Amygdala (tissue), 56 donors: Measurements from ENCODE around the gene NOP58.
A peak's percentile ranks its signal among the peaks of the same experiment; 100 is the strongest.
"Not testable (repeated sequence)": the region's sequence is repeated elsewhere in the genome, so short reads cannot be mapped to it uniquely, and the experiment has no call there.

Experiments used
- DNase-seq, 56 donors: peaks; one replicate each; lab custom pipeline; 2025; lab: John Stamatoyannopoulos, UW

The NOP58 gene

DNA sequence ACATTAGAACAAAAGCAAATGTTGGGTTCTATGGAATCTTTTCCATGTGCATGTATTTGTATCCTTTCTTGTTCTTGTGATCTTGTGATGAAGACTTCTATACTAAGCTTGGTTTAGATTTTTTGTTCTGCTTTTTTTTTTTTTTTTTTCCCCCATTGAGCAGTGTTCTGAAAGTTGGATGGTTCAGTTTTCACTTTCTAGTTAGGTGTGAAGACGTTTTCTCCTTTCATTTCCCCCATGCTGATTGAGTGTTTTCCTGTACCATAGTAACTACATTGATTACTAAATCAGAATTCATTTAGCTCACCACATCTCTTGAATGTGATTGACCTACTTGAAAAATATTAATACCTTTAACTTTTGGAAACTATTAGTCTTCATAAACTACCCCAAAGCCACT, 34.1 kb downstream of the NOP58 start:
- no peak for DNase-seq

DNA sequence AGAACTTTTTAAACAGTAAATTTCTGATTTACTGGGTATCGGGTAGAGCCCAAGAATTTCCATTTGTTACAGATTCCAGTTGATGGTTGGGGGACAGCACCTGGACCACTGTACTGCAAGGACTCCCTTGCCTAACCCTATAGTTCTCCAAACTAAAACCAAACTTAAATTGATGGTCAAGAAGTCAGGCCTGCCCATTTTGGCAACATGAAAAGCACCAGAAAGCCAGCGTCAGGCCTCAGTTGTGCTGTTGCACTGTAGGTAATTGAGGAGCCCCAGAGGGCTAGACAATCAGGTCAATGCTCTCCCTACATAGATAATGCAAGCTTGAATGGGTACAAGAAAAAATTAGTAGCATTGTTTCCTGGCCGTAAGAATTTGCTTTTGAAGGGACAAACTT, 40.5 kb downstream of the NOP58 start:
- no peak for DNase-seq

GRCh38 chr2:202307690-202308089, 42.1 kb downstream of the NOP58 start:
- no peak for DNase-seq

DNA sequence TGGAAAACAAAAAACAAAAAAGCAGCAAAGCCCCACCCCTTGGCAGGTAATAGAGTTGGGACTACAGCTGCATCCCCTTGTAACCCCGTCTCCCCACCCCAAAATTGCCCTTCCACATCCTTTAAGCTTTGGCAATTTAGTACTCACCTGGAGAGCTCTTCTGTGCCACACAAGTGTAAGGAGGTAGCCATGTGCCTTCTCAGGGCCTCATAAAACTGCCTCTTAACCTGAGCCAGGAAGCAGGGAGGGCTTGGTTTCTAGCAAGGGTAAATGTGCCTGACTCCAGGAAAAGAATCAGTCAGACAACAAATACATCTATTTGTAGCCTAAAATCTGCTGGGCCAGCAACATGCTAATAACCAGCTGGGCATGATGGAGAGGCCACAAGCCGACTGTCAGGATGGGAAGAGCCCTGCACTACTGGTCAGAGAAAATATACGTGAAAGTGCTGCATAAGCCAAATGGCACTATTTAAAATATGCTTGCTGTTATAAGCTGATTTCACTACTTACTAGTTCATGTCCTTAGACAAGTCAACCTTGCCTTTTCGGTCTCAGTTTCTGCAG, 46.3 kb downstream of the NOP58 start:
- no peak for DNase-seq

DNA sequence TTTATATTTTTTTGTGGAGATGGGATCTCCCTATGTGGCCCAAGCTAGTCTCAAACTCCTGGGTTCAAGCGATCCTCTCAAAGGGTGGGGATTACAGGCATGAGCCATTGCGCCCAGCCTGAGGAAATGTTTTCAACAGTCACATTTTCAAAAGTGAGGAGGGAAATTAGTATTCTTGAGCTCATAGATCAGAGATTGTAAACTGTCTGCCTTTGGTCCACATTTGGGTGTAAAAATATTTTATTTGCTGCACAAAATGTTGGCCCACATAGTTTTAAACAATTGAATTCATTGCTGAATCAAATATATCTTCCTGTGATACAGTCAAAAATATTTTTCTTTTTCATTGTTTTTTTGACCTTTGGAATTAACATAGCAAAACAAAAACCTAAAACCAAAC, 48.6 kb downstream of the NOP58 start:
- DNase-seq = no peak

GRCh38 chr2:202317080-202317857, 51.7 kb downstream of the NOP58 start:
- DNase-seq = peak in 21 of 56 donors; percentile 1 to 52 (median 4)

- DNase-seq = not testable (repeated sequence)
Measured at GRCh38 chr2:202320362-202320761, 54.8 kb downstream of the NOP58 start.

DNA sequence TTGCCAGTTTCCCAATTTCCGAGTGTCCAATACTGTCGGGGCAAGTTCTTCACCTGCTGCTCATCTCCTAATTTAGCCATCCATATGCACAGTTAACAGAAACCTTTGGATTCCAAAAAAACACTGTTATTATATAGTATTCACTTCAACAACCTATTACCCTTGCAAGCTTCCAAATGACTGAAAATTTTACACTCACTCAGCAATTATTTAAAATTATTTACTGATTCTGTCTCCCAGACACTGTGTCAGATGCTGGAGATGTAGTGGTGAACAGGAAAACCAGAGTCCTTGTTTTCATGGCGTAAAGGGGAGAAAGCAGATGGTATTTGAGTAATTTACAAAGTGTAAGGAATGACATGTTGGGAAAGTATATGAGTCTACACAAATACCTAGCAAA, 56.9 kb downstream of the NOP58 start:
- DNase-seq = no peak

GRCh38 chr2:202327858-202328257, 62.3 kb downstream of the NOP58 start:
- no peak for DNase-seq

- no peak for DNase-seq
Measured at GRCh38 chr2:202335791-202336467, 70.4 kb downstream of the NOP58 start.

DNA sequence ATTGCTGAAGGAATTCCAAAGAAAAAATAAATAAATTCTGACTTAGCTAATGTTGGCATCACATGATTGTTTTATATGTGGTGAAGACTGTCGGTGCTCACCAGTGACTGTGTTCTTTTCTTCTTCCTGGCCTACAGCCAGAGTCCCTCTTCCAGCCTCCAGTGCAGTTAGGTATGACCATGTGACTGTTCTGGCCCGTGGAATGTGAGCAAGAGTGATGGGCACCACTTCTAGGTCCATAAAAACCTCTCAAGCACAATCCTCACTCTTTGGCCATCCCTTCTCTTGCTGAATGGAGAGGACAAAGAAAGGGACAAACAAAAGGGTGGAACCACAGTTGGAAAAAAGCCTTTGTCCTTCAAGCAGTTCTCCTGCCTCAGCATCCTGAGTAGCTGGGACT, 71.6 kb downstream of the NOP58 start:
- peak in 2 of 56 donors; percentile 0 to 25 for DNase-seq

GRCh38 chr2:202337706-202338346, 72.3 kb downstream of the NOP58 start:
- DNase-seq = no peak

- no peak for DNase-seq
Measured at GRCh38 chr2:202339071-202339870, 73.7 kb downstream of the NOP58 start.

GRCh38 chr2:202344178-202344577, 78.6 kb downstream of the NOP58 start:
- DNase-seq = no peak

- no peak for DNase-seq
Measured at GRCh38 chr2:202346180-202346579, 80.6 kb downstream of the NOP58 start.
